Brain pericyte (primary cell): ENCODE data around the gene PROS1.
A peak's percentile ranks its signal among the peaks of the same experiment; 100 is the strongest.

Experiments used
- DNase-seq: peaks from one replicate; pipeline ENCODE4 v3.0.0-alpha.2; 2012; ENCODE audit warnings: low read depth, low spot score

Gene PROS1

GRCh38 chr3:93973131-93974126 is at the start of gene PROS1:
TSS of gene PROS1 (minus strand) at chr3:93973896. CDS start at chr3:93973749, 147 bp downstream.
- peak; percentile 47 for DNase-seq

GRCh38 chr3:94020293-94020692 is 46.6 kb upstream of the PROS1 start:
- no peak for DNase-seq

GRCh38 chr3:94019659-94020058 is 46.0 kb upstream of the PROS1 start:
- no peak for DNase-seq

- no peak for DNase-seq
Measured at GRCh38 chr3:94015025-94015424, 41.3 kb upstream of the PROS1 start.

GRCh38 chr3:94012185-94012584 is 38.5 kb upstream of the PROS1 start:
- DNase-seq, result no peak

- no peak for DNase-seq
Measured at GRCh38 chr3:94011233-94011711, 37.6 kb upstream of the PROS1 start.

- no peak for DNase-seq
Measured at GRCh38 chr3:94009608-94010007, 35.9 kb upstream of the PROS1 start.

GRCh38 chr3:94008253-94008652 is 34.6 kb upstream of the PROS1 start:
- no peak for DNase-seq

- peak; percentile 15 for DNase-seq
Measured at GRCh38 chr3:94004301-94004910, 30.7 kb upstream of the PROS1 start.

GRCh38 chr3:94001827-94002495 is 28.3 kb upstream of the PROS1 start:
- DNase-seq, result no peak

- no peak for DNase-seq
Measured at GRCh38 chr3:94001191-94001590, 27.5 kb upstream of the PROS1 start.

- DNase-seq, result no peak
Measured at GRCh38 chr3:93994056-93994455, 20.4 kb upstream of the PROS1 start.

GRCh38 chr3:93992207-93992606 is 18.5 kb upstream of the PROS1 start:
- no peak for DNase-seq

GRCh38 chr3:93991631-93992030 is 17.9 kb upstream of the PROS1 start:
- DNase-seq, result no peak

- DNase-seq, result no peak
Measured at GRCh38 chr3:93989241-93989640, 15.5 kb upstream of the PROS1 start.

GRCh38 chr3:93988764-93989163 is 15.1 kb upstream of the PROS1 start:
- DNase-seq, result no peak

- no peak for DNase-seq
Measured at GRCh38 chr3:93988283-93988682, 14.6 kb upstream of the PROS1 start.

- no peak for DNase-seq
Measured at GRCh38 chr3:93984618-93985017, 10.9 kb upstream of the PROS1 start.

- DNase-seq, result no peak
Measured at GRCh38 chr3:93983408-93983807, 9.7 kb upstream of the PROS1 start.

- DNase-seq, result no peak
Measured at GRCh38 chr3:93981649-93982048, 8.0 kb upstream of the PROS1 start.

- DNase-seq, result peak; percentile 92
Measured at GRCh38 chr3:93979850-93980676, 6.4 kb upstream of the PROS1 start, which contains the start of gene ARL13B. TSS of gene ARL13B (plus strand) at chr3:93980155. CDS start at chr3:93980424, 269 bp downstream.
